Activated T-cell treated with anti-CD3 and anti-CD28 coated beads, Interleukin-2, amount 50 U/mL, for 4 hours (primary cell): ENCODE measurements around the gene CCR5AS.
A peak's percentile ranks its signal among the peaks of the same experiment; 100 is the strongest.

Experiments used
- ATAC-seq, 2 donors: fragments of 200-7000 bp; cut with Tn5 transposase; one replicate each; pipeline ENCODE4 v1.10.0; 2021
- DNase-seq: peaks from one replicate; pipeline ENCODE4 v3.0.0-alpha.2; 2020
- H3K27me3 Mint-ChIP-seq: one replicate; pipeline ENCODE4 v1.8.0; 2021; ENCODE audit warnings: low read depth, mixed read lengths
- H3K36me3 Mint-ChIP-seq: one replicate; pipeline ENCODE4 v1.8.0; 2022; ENCODE audit warnings: mixed read lengths; ENCODE audit not compliant: insufficient read depth
- H3K4me1 Mint-ChIP-seq: one replicate; pipeline ENCODE4 v1.8.0; 2021; ENCODE audit warnings: low read depth, mixed read lengths
- H3K4me3 Mint-ChIP-seq: one replicate; pipeline ENCODE4 v1.8.0; 2021; ENCODE audit warnings: mild to moderate bottlenecking, moderate library complexity, mixed read lengths
- H3K9me3 Mint-ChIP-seq: one replicate; pipeline ENCODE4 v1.8.0; 2021; ENCODE audit warnings: mixed read lengths

The CCR5AS gene

DNA sequence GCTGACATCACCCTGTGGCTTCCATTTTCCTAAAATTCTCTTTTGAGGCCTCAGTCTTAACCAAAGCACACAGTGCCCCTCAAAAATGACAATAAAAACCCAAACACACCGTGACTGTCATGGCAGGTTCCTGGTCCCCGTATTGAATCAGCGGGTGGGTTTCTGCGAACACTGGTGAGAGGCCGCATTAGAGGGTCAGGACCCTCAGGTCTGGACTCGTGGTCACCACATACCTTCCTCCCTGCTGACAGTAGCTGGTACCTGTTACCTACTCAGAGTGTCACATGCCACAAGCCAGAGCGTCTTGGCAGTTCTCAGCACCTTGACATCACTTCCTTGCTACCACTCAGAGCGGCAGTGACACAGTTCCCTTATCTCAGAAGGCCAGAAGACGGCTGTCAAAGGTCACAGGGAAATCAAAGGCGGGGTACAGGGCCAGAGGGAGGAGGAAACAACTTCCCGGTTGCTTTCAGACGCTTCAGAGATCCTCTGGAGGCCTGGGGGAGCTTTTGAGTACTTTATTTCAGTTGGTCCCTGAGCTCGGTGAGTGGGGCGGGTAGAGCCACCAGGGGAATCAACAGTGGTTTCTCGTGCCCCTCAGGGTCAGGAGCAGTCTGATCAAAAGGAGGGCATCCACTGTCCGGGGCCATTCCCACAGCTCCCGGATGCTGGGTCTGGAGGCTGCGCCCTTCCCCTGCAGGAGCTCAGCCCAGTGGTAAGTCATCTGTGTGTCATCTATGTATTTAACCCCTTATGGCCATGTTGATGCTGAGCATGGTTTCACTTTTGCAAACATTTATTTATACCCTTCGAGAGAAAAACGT is at the start of gene CCR5AS, which contains the start of gene CCRL2:
TSS of gene CCR5AS (minus strand) at position 279 of the 824 bp plus-strand sequence.
TSS of gene CCRL2 (plus strand) at position 472 of the 824 bp plus-strand sequence. CDS start 821 bp downstream, outside the sequence.
- H3K4me3 Mint-ChIP-seq, result peak within 1 kb of the TSS; percentile 78
- no peaks in the 10 kb centered on the region for H3K27me3 Mint-ChIP-seq
- H3K4me1 Mint-ChIP-seq, result peaks cover 24% of the 10 kb centered on the region
- no peaks in the 10 kb centered on the region for H3K9me3 Mint-ChIP-seq
- ATAC-seq, result peak; percentile 88 to 91
- H3K36me3 Mint-ChIP-seq, result no peaks in the 10 kb centered on the region
- DNase-seq, result peak; percentile 28

DNA sequence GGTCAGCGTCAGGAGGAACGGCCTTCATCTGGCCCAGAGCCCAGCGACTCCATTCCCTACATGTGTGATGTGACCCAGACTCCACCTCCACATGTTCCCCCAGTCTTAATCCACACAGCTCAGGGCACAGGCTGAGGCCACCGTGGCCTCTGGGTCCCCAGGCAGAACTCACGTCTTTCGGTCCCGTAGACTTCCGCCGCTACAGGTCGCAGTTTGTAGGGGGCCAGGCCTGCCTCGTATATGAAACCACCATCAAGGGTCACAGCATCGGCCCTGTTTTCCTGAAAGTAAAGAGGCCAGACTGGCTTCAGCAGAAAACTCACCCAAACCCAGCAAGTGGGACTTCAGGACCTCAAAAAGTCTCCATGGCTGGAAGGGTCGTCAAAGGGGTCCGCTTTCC is 49.3 kb upstream of the CCR5AS start:
- Mint-ChIP-seq H3K27me3 (peaks cover 10% of the 10 kb centered on the region), H3K4me3 (no peak overlapping the region), H3K36me3 (no peaks in the 10 kb centered on the region), H3K9me3 (no peaks in the 10 kb centered on the region), H3K4me1 (no peaks in the 10 kb centered on the region)
- DNase-seq (no peak), ATAC-seq (no peak)

DNA sequence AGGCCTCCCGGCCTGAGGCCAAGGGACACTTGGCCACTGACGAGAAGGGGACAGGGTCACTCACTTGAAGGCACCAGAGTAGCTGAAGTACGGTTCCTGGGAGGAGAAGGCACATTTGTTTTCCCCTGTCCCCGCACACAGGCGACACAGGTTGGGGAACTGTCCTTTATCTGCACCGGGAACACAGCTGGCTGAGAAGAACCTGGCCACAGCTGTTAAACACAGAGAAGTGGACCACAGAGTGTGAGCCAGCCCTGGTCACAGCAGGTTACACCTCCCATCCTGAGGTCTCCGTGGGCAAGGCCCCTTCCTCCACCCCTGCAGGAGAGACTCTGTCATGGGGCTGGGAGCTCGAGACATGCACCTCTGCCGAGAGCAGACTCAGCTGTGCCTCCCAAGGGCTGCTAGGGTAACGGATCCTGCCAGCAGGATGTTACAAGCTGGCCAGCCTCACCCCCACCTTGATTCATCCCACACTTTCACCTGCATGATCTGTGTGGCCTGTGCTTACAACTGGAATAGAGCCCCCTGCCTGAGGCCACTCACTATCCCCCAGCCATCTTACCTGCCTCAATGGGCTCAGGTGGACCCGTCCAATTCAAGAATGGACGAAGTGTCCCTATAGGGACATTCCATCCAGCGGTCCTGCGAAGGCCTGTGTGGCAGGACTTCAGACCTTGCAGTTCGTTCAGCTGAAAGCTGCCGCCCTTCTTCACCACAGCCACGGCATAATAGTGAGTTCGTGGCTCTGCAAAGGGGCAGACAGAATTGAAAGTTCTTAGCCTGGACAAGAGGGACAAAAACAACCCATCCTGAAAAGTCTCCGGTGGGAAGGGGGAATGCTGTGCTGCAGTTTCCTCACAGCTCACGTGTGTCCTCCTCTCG is 48.6 kb upstream of the CCR5AS start:
- peaks cover 7% of the 10 kb centered on the region for H3K27me3 Mint-ChIP-seq
- DNase-seq (no peak), ATAC-seq (no peak)
- no peaks in the 10 kb centered on the region for H3K4me1 Mint-ChIP-seq
- no peak overlapping the region for H3K4me3 Mint-ChIP-seq
- H3K9me3 Mint-ChIP-seq, result no peaks in the 10 kb centered on the region
- H3K36me3 Mint-ChIP-seq, result no peaks in the 10 kb centered on the region

DNA sequence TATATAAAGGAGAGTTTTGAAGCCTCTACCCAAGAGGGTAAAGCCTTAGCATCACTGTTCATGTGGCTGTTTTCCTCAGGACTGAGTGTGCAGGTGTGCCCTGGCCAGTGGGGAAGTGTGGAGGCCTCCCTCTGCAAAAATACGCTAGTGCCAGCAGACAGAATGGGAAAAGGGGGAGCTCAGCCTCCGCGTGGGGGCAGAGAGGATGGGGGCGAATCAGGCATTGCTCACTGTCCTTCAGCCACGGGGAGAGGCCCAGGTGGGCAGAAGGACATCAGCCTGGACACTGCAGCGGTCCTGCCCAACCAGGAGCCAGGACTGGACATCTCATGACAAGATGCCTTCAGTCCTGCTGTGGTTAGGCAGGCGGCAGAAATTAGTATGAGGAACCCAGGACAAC is 47.7 kb upstream of the CCR5AS start:
- Mint-ChIP-seq H3K27me3 (peaks cover 2% of the 10 kb centered on the region), H3K4me1 (no peaks in the 10 kb centered on the region), H3K9me3 (no peaks in the 10 kb centered on the region), H3K36me3 (no peaks in the 10 kb centered on the region), H3K4me3 (no peak overlapping the region)
- DNase-seq (no peak), ATAC-seq (no peak)

DNA sequence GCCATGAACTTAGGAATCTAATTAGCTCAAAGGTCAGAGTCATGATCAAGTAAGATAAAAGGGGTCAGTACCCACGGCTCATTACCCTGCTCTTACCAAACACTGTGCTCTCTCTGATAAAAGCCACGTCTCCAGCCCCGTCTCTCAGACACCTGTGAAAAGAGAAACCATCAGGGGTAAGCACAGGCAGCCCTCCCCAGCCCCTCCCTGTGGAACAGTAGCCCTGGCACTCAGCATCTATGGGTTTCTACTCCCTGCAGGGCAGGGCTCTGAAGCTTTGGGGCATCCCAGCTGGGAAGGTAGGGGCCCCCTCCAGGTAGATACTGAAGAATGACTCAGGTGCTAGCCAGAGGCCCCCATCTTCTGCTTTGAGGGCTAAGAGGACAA is 47.3 kb upstream of the CCR5AS start:
- H3K36me3 Mint-ChIP-seq, result no peaks in the 10 kb centered on the region
- no peak overlapping the region for H3K4me3 Mint-ChIP-seq

DNA sequence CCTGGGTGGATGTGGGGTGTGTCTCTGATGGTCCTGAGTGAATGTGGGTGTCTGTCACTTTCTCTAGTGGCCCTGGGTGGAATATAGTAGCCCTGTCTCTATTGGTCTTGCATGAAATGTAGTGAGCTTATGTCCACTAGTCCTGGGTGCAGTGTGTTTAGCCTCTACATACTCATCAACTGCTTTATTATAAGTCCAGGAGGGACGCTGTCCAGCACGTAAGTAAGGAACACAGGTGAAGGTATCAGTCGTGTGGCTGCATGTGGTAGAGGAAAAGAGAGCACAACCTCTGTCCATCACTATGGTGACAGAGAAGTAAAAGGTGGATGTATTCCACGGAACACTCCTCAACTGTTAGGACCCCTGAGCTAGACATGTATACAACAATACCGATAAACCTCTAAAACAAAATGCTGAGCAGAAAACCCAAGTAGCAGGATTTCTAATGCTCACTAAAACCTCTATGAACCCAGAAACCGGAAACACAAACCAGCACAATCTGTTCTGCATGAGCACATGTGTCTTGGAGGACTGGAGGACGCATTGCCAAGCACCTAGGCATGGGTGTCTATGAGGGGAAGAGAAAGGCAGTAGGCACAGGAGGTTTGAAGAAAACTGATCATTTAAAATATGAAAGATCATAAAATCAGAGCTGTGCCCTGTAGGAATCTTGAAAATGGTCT is 46.8 kb upstream of the CCR5AS start:
- no peaks in the 10 kb centered on the region for H3K36me3 Mint-ChIP-seq
- no peaks in the 10 kb centered on the region for H3K9me3 Mint-ChIP-seq
- H3K4me3 Mint-ChIP-seq, result no peak overlapping the region
- DNase-seq (no peak), ATAC-seq (no peak)
- peaks cover 6% of the 10 kb centered on the region for H3K27me3 Mint-ChIP-seq
- no peaks in the 10 kb centered on the region for H3K4me1 Mint-ChIP-seq

More for the DNA sequence above, 47.3 kb upstream of the CCR5AS start:
- ATAC-seq, result no peak
- no peaks in the 10 kb centered on the region for H3K9me3 Mint-ChIP-seq
- DNase-seq, result no peak
- peaks cover 2% of the 10 kb centered on the region for H3K27me3 Mint-ChIP-seq
- no peaks in the 10 kb centered on the region for H3K4me1 Mint-ChIP-seq

DNA sequence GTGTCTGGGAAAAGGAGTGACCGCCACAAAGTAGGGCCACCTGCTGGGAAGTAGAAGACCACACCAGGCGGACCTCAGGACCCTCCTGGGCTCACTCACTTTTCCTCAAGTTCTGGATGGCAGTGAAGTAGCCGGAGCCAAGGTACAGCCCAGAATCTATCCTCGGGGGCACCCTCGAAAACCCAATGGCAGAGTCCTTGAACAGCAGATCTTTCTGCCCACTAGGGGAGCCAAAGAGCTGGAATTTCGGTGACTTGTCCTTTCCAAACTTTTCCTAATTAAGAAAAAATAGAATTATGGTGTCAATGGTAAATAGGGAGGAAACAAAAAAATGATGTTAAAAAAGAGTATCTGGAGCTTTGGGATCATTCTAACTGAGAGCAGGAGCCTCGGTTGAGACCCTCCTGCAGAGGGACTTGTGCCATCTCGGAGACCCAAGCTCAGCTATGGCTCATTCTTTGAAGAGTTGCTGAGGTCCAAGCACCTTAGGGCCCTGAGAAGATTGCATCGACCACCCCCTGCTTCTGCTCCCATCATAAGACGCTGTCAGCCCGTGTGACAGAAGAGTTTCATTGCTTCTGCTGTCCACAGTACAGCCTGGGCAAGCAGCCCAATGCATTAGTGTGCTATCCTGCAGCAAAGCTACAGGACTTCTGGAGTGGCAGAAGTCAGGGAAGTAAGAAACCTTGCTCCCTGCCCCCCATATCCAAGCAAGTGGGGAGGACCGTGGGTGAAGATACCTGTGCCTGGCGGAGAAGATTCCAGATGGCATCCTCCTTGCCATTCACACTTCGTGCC is 43.1 kb upstream of the CCR5AS start:
- H3K36me3 Mint-ChIP-seq, result no peaks in the 10 kb centered on the region
- ATAC-seq (no peak), DNase-seq (no peak)
- peaks cover 7% of the 10 kb centered on the region for H3K27me3 Mint-ChIP-seq
- H3K9me3 Mint-ChIP-seq, result no peaks in the 10 kb centered on the region
- no peaks in the 10 kb centered on the region for H3K4me1 Mint-ChIP-seq
- H3K4me3 Mint-ChIP-seq, result no peak overlapping the region

DNA sequence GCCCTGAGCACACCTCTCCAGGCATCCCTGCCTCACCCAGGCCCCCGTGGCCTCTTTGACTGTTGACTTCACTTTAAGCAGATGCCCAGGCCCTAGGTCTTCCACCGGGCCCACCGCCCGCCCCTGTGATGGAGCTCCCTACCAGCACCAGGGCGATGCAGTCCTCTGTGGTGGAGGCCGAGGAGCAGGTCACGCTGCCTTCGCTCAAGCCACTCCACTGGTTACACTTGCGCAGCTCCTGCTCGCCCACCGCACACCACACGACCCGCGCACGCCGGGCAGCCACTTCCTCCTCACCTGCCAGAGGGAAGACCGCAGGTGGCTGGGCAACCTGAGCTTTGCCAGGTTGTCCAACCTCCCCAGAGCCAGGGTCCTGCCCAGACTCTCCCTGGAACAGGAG is 41.9 kb upstream of the CCR5AS start:
- ATAC-seq, result no peak
- no peak for DNase-seq
- peaks cover 6% of the 10 kb centered on the region for H3K27me3 Mint-ChIP-seq
- H3K9me3 Mint-ChIP-seq, result no peaks in the 10 kb centered on the region
- no peak overlapping the region for H3K4me3 Mint-ChIP-seq
- H3K36me3 Mint-ChIP-seq, result no peaks in the 10 kb centered on the region
- H3K4me1 Mint-ChIP-seq, result no peaks in the 10 kb centered on the region

DNA sequence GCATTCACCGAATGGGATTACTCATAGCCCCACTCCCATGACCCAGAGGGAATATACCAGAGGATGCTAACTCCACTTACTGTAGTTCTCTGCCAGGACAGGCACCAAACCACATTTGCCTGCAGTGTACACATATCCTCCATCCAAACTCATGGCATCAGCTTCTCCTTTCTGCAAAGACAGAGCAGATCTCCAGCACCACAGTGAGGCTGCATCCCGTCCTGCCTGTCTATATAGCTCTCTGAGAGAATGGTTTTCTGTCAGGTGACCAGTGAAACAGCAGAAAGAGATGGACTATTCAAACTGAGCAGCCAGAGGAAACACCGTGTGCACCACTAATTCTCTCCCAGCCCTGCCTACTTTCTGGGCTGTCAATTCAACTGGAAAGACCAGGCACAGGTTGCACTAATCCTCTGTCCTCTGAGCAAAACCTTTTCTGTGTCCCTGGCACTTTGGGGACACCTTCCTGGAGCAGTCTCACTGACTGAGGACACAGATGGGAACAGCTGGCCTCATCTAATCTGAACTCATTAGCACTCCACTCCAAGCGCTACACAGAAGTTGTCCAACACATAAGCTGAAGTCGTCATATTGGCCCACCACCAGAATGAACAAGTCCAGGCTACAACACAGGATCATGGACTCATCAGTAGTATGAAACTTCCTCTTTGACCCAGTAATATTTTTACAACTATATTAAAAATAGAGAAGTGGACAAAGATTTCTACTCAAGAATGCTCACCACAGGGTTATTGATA is 40.5 kb upstream of the CCR5AS start:
- Mint-ChIP-seq H3K9me3 (no peaks in the 10 kb centered on the region), H3K27me3 (peaks cover 6% of the 10 kb centered on the region), H3K4me3 (no peak overlapping the region), H3K36me3 (no peaks in the 10 kb centered on the region), H3K4me1 (no peaks in the 10 kb centered on the region)
- DNase-seq, result no peak
- no peak for ATAC-seq

DNA sequence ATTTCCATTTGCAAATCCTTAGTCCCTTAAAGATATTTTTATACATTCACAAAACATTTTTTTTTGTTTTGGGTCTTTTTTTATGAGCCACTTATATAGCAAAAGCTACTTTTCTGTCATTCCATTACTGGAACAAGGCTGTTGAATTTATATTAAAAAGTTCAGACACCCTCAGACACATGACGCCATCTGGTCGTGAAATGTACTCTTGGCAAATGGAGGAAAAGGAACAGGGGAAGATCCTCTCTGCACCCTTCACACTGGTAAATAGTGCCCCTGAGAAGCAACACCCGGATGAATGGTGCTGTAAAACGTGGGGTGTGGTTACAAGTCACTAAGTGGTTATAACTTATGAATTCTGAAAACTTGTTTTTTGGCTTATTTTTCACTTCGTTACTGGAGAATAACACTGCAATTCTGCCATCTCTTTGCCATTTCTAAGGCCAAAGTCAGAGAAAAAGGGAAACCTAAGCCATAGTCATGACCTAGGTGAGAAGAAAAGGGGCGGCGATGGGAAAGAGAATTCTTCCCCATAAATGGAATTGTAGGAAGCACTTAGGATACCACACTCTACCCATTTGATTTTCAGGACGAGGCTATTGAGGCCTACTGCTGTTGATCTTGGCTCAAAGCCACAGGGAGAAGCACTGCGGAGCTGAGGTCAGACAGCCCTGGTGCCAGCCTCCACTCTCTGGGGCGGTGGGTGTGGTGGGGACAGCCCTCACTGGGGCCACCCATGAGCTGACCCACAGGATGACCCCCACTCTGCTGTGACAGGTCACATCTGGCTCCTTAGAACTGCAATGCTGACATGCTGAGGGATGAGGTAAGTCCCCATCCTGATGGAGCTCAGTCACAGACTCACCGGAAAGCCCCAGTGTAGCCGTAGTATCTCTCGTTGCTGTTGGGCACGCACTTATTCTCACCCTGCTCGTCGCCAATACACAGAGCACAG is 36.0 kb upstream of the CCR5AS start:
- no peak overlapping the region for H3K4me3 Mint-ChIP-seq
- DNase-seq (peak; percentile 47), ATAC-seq (no peak)
- peaks cover 21% of the 10 kb centered on the region for H3K4me1 Mint-ChIP-seq
- H3K36me3 Mint-ChIP-seq, result no peaks in the 10 kb centered on the region
- H3K27me3 Mint-ChIP-seq, result no peaks in the 10 kb centered on the region
- H3K9me3 Mint-ChIP-seq, result no peaks in the 10 kb centered on the region

DNA sequence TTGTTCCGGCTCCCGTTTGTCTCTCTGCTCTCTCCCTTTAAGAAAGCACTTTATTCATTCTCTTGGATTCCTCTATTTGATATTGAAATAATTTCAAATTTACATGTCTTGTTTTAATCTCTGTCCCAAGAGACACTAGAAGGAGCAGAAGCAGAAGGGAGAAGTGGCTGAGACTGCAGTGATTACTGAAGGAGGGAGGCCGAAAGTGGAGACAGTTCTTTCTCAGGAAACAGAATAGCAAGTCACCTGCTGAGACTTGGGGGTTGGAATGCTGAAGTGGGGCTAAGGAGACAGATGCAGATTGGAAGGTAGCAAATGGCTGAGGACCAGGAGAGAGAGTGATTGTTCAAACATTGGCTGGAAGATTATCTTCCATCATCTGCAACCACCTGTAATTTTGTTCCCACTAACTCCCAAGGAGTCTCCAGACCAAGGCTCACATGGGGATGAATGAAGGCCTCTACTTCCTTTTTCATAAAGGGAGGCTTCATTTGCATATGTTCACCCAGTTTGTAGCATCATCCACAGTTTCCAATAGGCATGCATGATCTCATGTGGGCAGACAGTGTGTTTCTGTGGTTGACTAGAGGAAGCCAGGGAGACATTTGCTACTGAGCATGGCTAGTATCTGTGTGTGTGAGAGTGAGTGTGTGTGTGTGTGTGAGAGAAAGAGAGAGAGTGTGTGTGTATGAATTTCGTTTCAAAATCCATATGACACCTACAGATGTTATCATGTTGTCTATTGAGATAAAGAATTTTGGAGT is 33.8 kb upstream of the CCR5AS start:
- Mint-ChIP-seq H3K4me3 (no peak overlapping the region), H3K27me3 (no peaks in the 10 kb centered on the region), H3K36me3 (no peaks in the 10 kb centered on the region), H3K9me3 (no peaks in the 10 kb centered on the region), H3K4me1 (peaks cover 21% of the 10 kb centered on the region)
- DNase-seq, result no peak
- peak; percentile 93 to 94 for ATAC-seq

DNA sequence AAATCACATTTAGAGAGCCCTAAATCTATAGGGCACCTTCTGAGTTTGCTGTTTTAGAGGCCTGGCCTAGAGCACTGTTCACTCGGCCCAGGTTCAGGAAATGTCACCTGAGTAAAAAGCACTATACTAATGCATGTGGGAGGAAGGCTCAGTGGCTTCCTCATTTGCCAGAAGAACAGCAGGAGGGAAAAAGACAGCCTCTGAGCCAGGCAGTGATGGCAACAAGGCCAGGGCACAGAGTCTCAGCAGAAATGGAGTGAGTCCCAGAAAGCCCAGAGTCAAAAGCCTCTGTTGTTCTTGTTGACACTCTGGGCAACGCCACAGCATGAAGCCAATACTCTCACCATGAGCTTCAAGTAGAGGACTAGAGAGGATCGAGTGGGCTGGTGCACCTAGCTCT is 32.0 kb upstream of the CCR5AS start:
- H3K4me1 Mint-ChIP-seq, result peaks cover 21% of the 10 kb centered on the region
- ATAC-seq (no peak), DNase-seq (no peak)
- no peaks in the 10 kb centered on the region for H3K36me3 Mint-ChIP-seq
- H3K27me3 Mint-ChIP-seq, result no peaks in the 10 kb centered on the region
- H3K4me3 Mint-ChIP-seq, result no peak overlapping the region
- H3K9me3 Mint-ChIP-seq, result no peaks in the 10 kb centered on the region
